HEK293 (cell line): ENCODE measurements around the gene LMLN.

ENCODE experiments used
- GLIS1 ChIP-seq: fragments of 450-650 bp; formaldehyde crosslinking; IDR thresholded peaks from 2 replicates; pipeline ENCODE4 v1.5.1; 2016; ENCODE audit warnings: missing biosample characterization, missing genetic modification characterization
- GLIS2 ChIP-seq: fragments of 450-650 bp; formaldehyde crosslinking; IDR thresholded peaks from 2 replicates; pipeline ENCODE4 v1.5.1; 2016; ENCODE audit warnings: missing biosample characterization, missing genetic modification characterization
- KLF9 ChIP-seq: fragments of 450-650 bp; formaldehyde crosslinking; IDR thresholded peaks from 2 replicates; pipeline ENCODE4 v1.5.1; 2016; ENCODE audit warnings: missing biosample characterization, missing genetic modification characterization, low read depth
- PATZ1 ChIP-seq: fragments of 450-650 bp; formaldehyde crosslinking; IDR thresholded peaks from 2 replicates; pipeline ENCODE4 v1.5.1; 2016; ENCODE audit warnings: missing biosample characterization, missing genetic modification characterization
- WT1 ChIP-seq: fragments of 450-650 bp; formaldehyde crosslinking; IDR thresholded peaks from 2 replicates; pipeline ENCODE4 v1.5.1; 2016; ENCODE audit warnings: missing biosample characterization, missing genetic modification characterization
- ZBTB1 ChIP-seq: fragments of 450-650 bp; formaldehyde crosslinking; IDR thresholded peaks from 2 replicates; pipeline ENCODE4 v1.5.1; 2016; ENCODE audit warnings: missing biosample characterization, missing genetic modification characterization
- ZBTB17 ChIP-seq: fragments of 450-650 bp; formaldehyde crosslinking; IDR thresholded peaks from 2 replicates; pipeline ENCODE4 v1.5.1; 2016; ENCODE audit warnings: missing biosample characterization, missing genetic modification characterization
- ZBTB21 ChIP-seq: fragments of 450-650 bp; formaldehyde crosslinking; IDR thresholded peaks from 2 replicates; pipeline ENCODE4 v1.5.1; 2017; ENCODE audit warnings: missing biosample characterization, missing genetic modification characterization
- ZEB2 ChIP-seq: fragments of 450-650 bp; formaldehyde crosslinking; IDR thresholded peaks from 2 replicates; pipeline ENCODE4 v1.5.1; 2016; ENCODE audit warnings: missing biosample characterization, missing genetic modification characterization
- ZFP37 ChIP-seq: fragments of 450-650 bp; formaldehyde crosslinking; IDR thresholded peaks from 2 replicates; pipeline ENCODE4 v1.5.1; 2016; ENCODE audit warnings: missing biosample characterization, missing genetic modification characterization
- ZFP41 ChIP-seq: fragments of 450-650 bp; formaldehyde crosslinking; IDR thresholded peaks from 2 replicates; pipeline ENCODE4 v1.5.1; 2016; ENCODE audit warnings: missing biosample characterization, missing genetic modification characterization, borderline replicate concordance
- ZNF10 ChIP-seq: fragments of 450-650 bp; formaldehyde crosslinking; IDR thresholded peaks from 2 replicates; pipeline ENCODE4 v1.5.1; 2017; ENCODE audit warnings: missing biosample characterization, missing genetic modification characterization
- ZNF140 ChIP-seq: fragments of 450-650 bp; formaldehyde crosslinking; IDR thresholded peaks from 2 replicates; pipeline ENCODE4 v1.5.1; 2016; ENCODE audit warnings: missing biosample characterization, missing genetic modification characterization
- ZNF16 ChIP-seq: fragments of 450-650 bp; formaldehyde crosslinking; IDR thresholded peaks from 2 replicates; pipeline ENCODE4 v1.5.1; 2016; ENCODE audit warnings: low read depth, missing biosample characterization, missing genetic modification characterization
- ZNF24 ChIP-seq: fragments of 450-650 bp; formaldehyde crosslinking; IDR thresholded peaks from 2 replicates; pipeline ENCODE4 v1.5.1; 2016; ENCODE audit warnings: missing biosample characterization, missing genetic modification characterization
- ZNF354C ChIP-seq: fragments of 450-650 bp; formaldehyde crosslinking; IDR thresholded peaks from 2 replicates; pipeline ENCODE4 v1.5.1; 2016; ENCODE audit warnings: missing biosample characterization, missing genetic modification characterization, low read depth, borderline replicate concordance
- ZNF394 ChIP-seq: fragments of 450-650 bp; formaldehyde crosslinking; IDR thresholded peaks from 2 replicates; pipeline ENCODE4 v1.5.1; 2016; ENCODE audit warnings: missing biosample characterization, missing genetic modification characterization, mild to moderate bottlenecking, moderate library complexity, borderline replicate concordance
- ZNF416 ChIP-seq: fragments of 450-650 bp; formaldehyde crosslinking; IDR thresholded peaks from 2 replicates; pipeline ENCODE4 v1.5.1; 2016; ENCODE audit warnings: missing biosample characterization, missing genetic modification characterization
- ZNF423 ChIP-seq: fragments of 450-650 bp; formaldehyde crosslinking; IDR thresholded peaks from 2 replicates; pipeline ENCODE4 v1.5.1; 2016; ENCODE audit warnings: missing biosample characterization, missing genetic modification characterization
- ZNF426 ChIP-seq: fragments of 450-650 bp; formaldehyde crosslinking; IDR thresholded peaks from 2 replicates; pipeline ENCODE4 v1.5.1; 2017; ENCODE audit warnings: missing biosample characterization, missing genetic modification characterization, mild to moderate bottlenecking, inconsistent platforms, moderate library complexity
- ZNF658 ChIP-seq: fragments of 450-650 bp; formaldehyde crosslinking; IDR thresholded peaks from 2 replicates; pipeline ENCODE4; 2016; ENCODE audit warnings: missing biosample characterization, missing genetic modification characterization
- ZNF664 ChIP-seq: fragments of 450-650 bp; formaldehyde crosslinking; IDR thresholded peaks from 2 replicates; pipeline ENCODE4 v1.5.1; 2016; ENCODE audit warnings: missing biosample characterization, missing genetic modification characterization
- ZNF768 ChIP-seq: fragments of 450-650 bp; formaldehyde crosslinking; IDR thresholded peaks from 2 replicates; pipeline ENCODE4 v1.5.1; 2018; ENCODE audit warnings: missing biosample characterization, mild to moderate bottlenecking, missing genetic modification characterization
- ZNF777 ChIP-seq: fragments of 450-650 bp; formaldehyde crosslinking; IDR thresholded peaks from 2 replicates; pipeline ENCODE4 v1.5.1; 2017; ENCODE audit warnings: missing biosample characterization, missing genetic modification characterization, borderline replicate concordance
- ZSCAN30 ChIP-seq: fragments of 450-650 bp; IDR thresholded peaks from 2 replicates; pipeline ENCODE4 v1.5.1; 2018; ENCODE audit warnings: missing biosample characterization, mild to moderate bottlenecking, missing genetic modification characterization, moderate library complexity
- ZSCAN5A ChIP-seq: fragments of 450-650 bp; formaldehyde crosslinking; IDR thresholded peaks from 2 replicates; pipeline ENCODE4 v1.5.1; 2016; ENCODE audit warnings: missing biosample characterization, missing genetic modification characterization
- TF ChIP-seq, protein P1 (sequence below): fragments of 450-650 bp; formaldehyde crosslinking; IDR thresholded peaks from 2 replicates; pipeline ENCODE4 v1.5.1; 2016; ENCODE audit warnings: missing biosample characterization, missing genetic modification characterization, borderline replicate concordance
- TF ChIP-seq, protein P2 (sequence below): fragments of 450-650 bp; formaldehyde crosslinking; IDR thresholded peaks from 2 replicates; pipeline ENCODE4 v1.5.1; 2016; ENCODE audit warnings: missing biosample characterization, missing genetic modification characterization

LMLN gene

GRCh38 chr3:198079771-198080520 lies 119.9 kb downstream of the LMLN start (continued):
- TF ChIP-seq, protein P1, sequence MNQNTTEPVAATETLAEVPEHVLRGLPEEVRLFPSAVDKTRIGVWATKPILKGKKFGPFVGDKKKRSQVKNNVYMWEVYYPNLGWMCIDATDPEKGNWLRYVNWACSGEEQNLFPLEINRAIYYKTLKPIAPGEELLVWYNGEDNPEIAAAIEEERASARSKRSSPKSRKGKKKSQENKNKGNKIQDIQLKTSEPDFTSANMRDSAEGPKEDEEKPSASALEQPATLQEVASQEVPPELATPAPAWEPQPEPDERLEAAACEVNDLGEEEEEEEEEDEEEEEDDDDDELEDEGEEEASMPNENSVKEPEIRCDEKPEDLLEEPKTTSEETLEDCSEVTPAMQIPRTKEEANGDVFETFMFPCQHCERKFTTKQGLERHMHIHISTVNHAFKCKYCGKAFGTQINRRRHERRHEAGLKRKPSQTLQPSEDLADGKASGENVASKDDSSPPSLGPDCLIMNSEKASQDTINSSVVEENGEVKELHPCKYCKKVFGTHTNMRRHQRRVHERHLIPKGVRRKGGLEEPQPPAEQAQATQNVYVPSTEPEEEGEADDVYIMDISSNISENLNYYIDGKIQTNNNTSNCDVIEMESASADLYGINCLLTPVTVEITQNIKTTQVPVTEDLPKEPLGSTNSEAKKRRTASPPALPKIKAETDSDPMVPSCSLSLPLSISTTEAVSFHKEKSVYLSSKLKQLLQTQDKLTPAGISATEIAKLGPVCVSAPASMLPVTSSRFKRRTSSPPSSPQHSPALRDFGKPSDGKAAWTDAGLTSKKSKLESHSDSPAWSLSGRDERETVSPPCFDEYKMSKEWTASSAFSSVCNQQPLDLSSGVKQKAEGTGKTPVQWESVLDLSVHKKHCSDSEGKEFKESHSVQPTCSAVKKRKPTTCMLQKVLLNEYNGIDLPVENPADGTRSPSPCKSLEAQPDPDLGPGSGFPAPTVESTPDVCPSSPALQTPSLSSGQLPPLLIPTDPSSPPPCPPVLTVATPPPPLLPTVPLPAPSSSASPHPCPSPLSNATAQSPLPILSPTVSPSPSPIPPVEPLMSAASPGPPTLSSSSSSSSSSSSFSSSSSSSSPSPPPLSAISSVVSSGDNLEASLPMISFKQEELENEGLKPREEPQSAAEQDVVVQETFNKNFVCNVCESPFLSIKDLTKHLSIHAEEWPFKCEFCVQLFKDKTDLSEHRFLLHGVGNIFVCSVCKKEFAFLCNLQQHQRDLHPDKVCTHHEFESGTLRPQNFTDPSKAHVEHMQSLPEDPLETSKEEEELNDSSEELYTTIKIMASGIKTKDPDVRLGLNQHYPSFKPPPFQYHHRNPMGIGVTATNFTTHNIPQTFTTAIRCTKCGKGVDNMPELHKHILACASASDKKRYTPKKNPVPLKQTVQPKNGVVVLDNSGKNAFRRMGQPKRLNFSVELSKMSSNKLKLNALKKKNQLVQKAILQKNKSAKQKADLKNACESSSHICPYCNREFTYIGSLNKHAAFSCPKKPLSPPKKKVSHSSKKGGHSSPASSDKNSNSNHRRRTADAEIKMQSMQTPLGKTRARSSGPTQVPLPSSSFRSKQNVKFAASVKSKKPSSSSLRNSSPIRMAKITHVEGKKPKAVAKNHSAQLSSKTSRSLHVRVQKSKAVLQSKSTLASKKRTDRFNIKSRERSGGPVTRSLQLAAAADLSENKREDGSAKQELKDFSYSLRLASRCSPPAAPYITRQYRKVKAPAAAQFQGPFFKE: no peak
- TF ChIP-seq ZNF423 (tag by site-specific recombination): no peak
- TF ChIP-seq PATZ1 (tag by site-specific recombination): peak; percentile 79
- TF ChIP-seq KLF9 (tag by site-specific recombination): no peak
- no peak for TF ChIP-seq ZSCAN5A (tag by site-specific recombination)
- no peak for TF ChIP-seq ZNF10 (tag by site-specific recombination)
- TF ChIP-seq ZBTB21 (tag by site-specific recombination): no peak
- TF ChIP-seq ZFP41 (tag by site-specific recombination): no peak
- 0 out of 2 replicates have a peak, but pooled peaks have one; percentile 45 for TF ChIP-seq ZNF24 (tag by site-specific recombination)
- TF ChIP-seq ZNF16: no peak
- TF ChIP-seq ZNF426 (tag by site-specific recombination): no peak
- TF ChIP-seq ZBTB1: no peak
- TF ChIP-seq ZNF658 (tag by site-specific recombination): no peak
- no peak for TF ChIP-seq ZBTB17 (tag by site-specific recombination)
- no peak for TF ChIP-seq ZNF664 (tag by site-specific recombination)
- TF ChIP-seq GLIS1 (tag by site-specific recombination): no peak
- TF ChIP-seq ZNF140: no peak
- TF ChIP-seq ZNF416 (tag by site-specific recombination): no peak
- no peak for TF ChIP-seq ZSCAN30 (tag by site-specific recombination)
- TF ChIP-seq, protein P2, sequence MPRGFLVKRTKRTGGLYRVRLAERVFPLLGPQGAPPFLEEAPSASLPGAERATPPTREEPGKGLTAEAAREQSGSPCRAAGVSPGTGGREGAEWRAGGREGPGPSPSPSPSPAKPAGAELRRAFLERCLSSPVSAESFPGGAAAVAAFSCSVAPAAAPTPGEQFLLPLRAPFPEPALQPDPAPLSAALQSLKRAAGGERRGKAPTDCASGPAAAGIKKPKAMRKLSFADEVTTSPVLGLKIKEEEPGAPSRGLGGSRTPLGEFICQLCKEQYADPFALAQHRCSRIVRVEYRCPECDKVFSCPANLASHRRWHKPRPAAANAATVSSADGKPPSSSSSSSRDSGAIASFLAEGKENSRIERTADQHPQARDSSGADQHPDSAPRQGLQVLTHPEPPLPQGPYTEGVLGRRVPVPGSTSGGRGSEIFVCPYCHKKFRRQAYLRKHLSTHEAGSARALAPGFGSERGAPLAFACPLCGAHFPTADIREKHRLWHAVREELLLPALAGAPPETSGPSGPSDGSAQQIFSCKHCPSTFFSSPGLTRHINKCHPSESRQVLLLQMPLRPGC (tag by site-specific recombination): no peak
- TF ChIP-seq ZNF394: peak; percentile 37
- TF ChIP-seq ZNF777 (tag by site-specific recombination): peak; percentile 71; the same call in 1 of the 2 replicates
- peak; percentile 68 for TF ChIP-seq ZFP37 (tag by site-specific recombination)
- TF ChIP-seq WT1: no peak
- TF ChIP-seq GLIS2 (tag by site-specific recombination): peak; percentile 55
- TF ChIP-seq ZEB2 (tag by site-specific recombination): peak; percentile 49; the same call in 1 of the 2 replicates
- TF ChIP-seq ZNF354C (tag by site-specific recombination): no peak
- TF ChIP-seq ZNF768 (tag by site-specific recombination): no peak
